Measurements from ENCODE around the gene DNAJC6. TPM values are rescaled to one million over a fixed set of nuclear protein-coding genes. Genes with fewer than 3 reads are reported as not detected.
"Not testable (repeated sequence)": the region's sequence is repeated elsewhere in the genome, so short reads cannot be mapped to it uniquely, and the experiment has no call there.

DNAJC6 gene
- total RNA-seq, 2 donors from 2014 or later = 13.8 to 15.4 TPM

DNA sequence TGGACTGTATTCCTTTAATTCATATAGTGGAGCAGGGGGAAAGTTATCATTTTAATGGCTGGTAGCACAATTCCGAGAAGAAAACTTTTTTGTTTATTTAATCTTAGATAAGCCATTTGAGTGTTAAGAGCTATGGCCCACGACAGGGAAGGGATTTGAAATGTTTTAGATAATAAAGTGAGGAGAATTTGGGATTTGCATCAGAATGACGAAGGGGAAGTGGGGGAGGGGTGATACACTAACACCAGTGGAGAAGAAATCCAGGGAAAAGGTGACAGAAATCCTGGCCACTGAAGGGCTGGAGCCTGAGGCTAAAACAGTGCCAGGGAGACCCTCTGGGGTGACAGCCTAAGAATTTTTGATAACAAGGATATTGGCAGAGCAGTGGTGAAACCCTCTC lies 132.1 kb downstream of the DNAJC6 start:
- intact Hi-C loops (cut with DNase I) = no loop called here
- DNase-seq (no peak), ATAC-seq (no peak)

DNA sequence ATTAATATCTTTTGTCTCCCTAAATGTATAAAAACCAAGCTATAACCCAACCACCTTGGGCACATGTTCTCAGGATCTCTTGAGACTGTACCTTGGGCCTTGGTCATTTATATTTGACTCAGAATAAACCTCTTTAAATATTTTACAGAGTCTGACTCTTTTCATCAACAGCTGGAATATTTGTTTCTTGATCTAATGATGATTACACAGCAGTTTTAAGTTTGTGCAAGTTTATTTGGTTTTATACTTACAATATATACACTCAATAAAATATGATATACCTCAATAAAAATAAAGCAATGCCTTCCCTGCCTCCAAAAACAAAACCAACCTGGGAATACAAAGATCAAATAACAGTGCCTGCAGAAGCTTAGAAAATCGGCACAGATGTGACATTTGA lies 133.1 kb downstream of the DNAJC6 start:
- DNase-seq (no peak), ATAC-seq (no peak)
- intact Hi-C loops (cut with DNase I) = no loop called here

DNA sequence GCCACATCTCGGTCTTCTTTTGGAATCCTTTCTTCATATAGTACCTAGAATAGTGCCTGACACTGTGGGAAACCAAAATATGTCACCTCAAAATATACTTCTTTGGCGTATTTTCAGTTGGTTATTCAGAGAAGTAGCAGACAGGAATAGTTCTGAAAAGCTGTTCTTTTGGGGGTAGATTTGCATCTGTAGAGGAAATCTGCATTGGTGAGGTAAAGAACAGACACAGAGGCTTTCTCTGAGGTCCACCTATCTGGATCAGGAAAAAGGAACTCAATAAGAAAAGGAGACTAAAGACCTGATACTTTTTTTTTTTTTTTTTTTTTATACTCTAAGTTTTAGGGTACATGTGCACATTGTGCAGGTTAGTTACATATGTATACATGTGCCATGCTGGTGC lies 134.3 kb downstream of the DNAJC6 start:
- ATAC-seq (no peak), DNase-seq (no peak)
- intact Hi-C loops (cut with DNase I) = no loop called here

DNA sequence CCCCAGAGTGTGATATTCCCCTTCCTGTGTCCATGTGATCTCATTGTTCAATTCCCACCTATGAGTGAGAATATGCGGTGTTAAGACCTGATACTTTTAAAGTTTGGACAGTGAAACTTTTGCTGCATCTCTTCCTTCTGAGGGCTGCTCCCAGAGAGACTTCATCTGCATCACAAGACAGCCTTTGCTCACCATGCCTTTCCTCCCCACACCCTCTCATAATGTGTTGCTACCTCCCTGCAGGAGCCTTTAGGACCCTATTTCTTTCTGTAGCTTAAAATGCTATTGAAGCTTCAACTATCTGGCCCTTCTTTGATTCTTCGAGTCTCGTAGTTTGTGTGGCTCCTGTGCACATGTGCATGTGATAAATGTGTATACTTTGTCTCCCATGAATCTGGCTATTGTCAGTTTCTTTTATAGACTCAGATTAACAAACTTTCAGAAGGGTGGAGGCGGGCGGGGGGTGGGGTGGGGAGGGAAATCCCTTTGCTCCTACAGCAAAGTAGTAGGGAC lies 134.8 kb downstream of the DNAJC6 start:
- intact Hi-C loops (cut with DNase I) = no loop called here
- no peak for DNase-seq
- no peak for ATAC-seq

DNA sequence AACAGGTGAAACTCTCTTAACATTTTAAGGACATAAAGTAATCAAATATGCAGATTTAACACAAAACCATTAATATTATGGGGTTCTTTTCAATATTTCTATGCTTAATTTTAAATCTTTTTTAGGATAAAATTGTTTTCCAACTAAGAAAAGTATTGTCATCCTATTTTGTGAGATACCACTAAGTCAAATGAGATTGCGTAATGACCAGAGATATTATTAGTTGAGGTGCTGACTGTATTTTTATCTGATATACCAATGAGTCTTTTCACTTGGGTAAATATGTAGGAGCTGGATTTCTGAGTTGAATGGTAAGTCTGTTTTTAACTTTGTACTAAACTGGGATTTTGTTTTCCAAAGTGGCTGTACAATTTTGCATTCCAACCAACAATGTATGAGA lies 136.5 kb downstream of the DNAJC6 start:
- intact Hi-C loops (cut with DNase I) = no loop called here
- DNase-seq (no peak), ATAC-seq (no peak)

DNA sequence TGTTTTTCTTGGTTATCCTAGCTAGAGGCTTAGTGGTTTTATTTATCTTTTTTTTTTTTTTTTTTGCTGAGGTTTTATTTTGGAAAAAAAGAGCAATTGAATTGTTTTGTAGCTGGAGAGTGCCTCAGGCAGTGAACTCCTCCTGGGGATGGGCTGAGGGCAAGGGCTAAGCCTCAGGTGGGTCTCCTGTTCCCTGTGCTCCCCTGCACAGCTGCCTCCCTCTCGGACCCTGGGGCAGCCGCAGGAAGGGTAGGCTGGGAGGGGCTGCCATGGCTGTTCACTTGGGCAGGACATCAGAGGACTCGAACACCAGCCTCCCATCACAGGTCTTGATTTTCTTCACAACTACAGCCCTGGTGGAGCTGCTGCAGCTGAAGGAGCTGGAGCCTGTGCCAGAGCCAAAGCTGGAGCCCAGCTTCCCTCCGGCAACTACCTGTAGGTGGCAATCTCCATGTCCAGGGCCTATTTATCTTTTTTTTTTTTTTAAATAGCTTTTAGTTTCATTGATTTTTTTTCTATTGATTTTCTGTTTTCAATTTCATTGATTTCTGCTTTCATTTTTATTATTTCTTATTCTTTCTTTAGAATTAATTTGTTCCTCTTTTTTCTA lies 140.0 kb downstream of the DNAJC6 start:
- intact Hi-C loops (cut with DNase I) = no loop called here
- no peak for ATAC-seq
- DNase-seq = no peak

DNA sequence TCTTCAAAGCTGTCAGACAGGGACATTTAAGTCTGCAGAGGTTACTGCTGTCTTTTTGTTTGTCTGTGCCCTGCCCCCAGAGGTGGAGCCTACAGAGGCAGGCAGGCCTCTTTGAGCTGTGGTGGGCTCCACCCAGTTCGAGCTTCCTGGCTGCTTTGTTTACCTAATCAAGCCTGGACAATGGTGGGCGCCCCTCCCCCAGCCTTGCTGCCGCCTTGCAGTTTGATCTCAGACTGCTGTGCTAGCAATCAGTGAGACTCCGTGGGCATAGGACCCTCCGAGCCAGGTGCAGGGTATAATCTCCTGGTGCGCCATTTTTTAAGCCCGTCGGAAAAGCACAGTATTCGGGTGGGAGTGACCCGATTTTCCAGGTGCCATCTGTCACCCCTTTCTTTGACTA lies 146.3 kb downstream of the DNAJC6 start:
- ATAC-seq; DNase-seq; intact Hi-C loops (cut with DNase I): not testable (repeated sequence)

DNA sequence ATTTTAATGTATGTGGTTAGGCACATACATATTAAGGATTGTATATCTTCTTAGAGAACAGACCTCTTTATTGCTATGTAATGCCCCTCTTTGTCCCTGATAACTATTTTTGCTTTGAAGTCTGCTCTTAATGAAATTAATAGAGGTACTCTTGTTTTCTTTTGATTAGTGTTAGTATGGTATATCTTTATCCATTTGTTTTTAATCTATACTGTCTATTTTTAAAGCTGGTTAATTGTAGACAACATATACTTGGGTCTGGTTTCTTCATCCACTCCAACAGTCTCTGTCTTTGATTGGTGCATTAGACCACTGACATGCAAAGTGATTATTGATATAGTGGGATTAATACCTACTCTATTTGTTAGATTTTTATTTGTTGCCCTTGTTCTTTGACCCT lies 147.1 kb downstream of the DNAJC6 start:
- DNase-seq = no peak
- intact Hi-C loops (cut with DNase I) = no loop called here
- no peak for ATAC-seq

DNA sequence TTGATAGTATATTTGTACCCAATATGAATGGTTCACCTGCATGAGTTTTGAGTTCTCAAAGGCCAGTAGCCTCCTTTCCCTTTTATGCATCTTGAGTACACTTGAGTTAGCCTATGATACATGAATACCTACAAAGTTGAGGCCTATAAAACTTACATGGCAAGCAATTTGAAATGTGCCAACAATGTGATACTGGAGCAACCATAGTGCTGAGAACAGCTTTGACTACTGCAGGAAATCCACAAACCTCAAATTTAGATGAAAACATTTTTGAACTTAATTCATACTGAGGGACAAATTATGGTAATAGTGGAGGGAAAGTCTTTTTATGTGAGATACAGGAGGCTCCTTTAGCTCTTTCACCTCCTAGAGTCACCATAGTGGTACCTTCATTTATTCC lies 148.5 kb downstream of the DNAJC6 start:
- intact Hi-C loops (cut with DNase I) = no loop called here

DNA sequence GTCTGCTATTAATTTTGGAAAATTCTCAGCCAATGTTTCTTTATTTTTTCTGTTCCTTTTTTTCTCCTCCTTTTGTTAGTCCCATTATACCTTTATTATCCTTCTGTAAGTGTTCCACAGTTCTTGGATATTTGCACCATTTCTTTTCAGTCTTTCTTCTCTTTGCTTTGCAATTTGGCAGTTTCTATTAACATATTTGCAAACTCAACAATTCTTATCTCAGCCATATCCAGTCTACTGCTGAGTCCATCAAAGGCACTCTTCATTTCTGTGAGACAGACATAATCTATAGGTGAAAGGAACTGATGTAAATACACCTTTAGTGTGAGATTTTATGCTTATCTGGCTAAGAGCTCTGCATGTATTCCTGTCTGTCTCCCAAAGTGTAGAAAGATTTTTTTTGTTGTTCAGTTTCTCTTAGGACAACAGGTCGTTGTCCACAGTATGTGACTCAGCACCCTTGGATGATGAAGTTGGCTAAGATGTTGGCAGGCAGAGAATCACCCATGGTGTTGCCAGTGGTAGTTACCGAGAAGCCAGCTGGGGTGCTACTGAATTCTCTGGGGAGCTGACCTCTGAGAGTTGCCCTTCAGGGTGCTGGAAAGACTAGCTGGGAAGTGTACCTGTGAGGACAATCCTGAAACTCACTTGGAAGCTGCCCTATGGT lies 149.5 kb downstream of the DNAJC6 start:
- DNase-seq = no peak
- intact Hi-C loops (cut with DNase I) = no loop called here
- ATAC-seq = no peak

More for the DNA sequence above, 148.5 kb downstream of the DNAJC6 start:
- ATAC-seq = no peak
- DNase-seq = no peak

DNA sequence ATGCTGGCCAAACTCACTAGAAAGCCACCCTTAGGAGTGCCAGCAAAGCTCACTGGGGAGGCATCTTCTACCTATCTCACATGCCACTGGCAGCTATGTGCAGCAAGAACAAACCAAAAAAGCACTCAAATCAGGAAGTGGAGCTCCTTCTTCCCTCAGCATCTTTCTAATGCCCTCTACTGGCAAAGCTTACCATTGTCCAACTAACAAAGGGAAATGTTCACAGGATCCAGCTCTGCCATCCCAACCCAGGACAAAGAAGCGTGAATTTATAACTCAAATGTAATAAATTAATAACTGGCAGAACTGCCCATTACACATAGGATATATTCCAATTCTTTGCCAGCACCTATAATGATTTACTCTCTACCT lies 150.0 kb downstream of the DNAJC6 start:
- ATAC-seq = no peak
- DNase-seq = no peak
- intact Hi-C loops (cut with DNase I) = no loop called here

Other genes with a start within 250 kb of the DNAJC6 start
- 10 to 100 TPM; 79.7 to 81.3 TPM for gene AK4, start 161.3 kb upstream of the DNAJC6 start, total RNA-seq
- 10 to 100 TPM in 1 of 2 donors, 1 to 10 TPM in 1; 7.0 to 29.5 TPM for gene LEPR, start 111.1 kb downstream of the DNAJC6 start, total RNA-seq
- 10 to 100 TPM; 55.0 to 57.5 TPM for gene LEPROT, start 111.1 kb downstream of the DNAJC6 start, total RNA-seq

Data from left cardiac atrium (tissue), 4 donors.